HG02938 (cell line): ENCODE data around the gene GDPD5.

Source experiments
- ATAC-seq: cut with Tn5 transposase; IDR thresholded peaks from one replicate; pipeline ENCODE4 v1.9.1; 2021; ENCODE audit warnings: mild to moderate bottlenecking, moderate library complexity; ENCODE audit not compliant: unreplicated experiment

Gene GDPD5

DNA sequence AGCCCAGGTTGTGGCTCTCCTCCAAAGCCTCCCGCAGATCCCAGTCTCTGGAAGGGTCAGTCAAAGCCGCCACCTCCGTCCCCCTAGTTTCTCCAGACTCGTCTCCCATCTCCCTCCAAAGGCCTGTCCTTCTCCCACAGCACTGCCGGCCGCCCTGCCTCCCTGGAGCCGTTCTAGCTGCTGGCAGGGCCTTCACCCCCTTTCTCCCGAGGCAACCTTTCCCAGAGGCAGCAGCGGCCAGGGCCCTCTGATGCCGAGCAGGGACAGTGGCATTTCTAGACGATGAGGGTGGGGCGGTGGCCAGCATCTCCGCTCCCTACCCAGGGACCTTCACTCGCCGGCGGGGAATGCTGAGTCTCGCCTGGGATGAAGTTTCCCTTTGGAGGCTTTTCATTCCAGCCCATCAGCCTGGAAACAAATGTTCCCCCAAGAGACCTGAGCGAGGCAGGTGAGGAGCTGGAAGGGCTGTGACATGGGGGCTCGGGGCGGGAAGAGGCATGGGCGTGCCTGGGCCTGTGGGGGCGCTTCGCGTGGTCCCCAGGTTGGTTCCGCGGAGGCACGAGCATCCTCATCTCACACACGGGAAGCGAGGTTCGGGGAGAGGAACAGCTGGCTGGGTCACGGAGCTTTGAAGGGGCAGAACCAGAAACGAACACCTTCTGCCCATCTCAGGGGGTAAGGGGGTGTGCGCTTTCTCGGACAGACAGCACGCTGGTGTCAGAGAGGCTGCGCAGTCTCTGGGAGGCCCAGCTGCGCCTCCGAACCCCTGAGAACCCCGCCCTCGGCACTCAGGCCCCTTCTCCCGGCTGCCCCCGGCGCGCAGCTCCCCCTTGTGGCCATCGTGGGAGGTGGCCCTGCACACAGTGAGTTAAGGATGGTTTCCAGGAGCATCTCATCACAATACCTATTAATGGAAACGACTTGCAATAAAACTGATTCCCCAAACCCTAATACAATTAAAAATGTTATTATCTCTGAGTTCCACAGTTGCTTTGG is 74.6 kb downstream of the GDPD5 start:
- no peak for ATAC-seq

DNA sequence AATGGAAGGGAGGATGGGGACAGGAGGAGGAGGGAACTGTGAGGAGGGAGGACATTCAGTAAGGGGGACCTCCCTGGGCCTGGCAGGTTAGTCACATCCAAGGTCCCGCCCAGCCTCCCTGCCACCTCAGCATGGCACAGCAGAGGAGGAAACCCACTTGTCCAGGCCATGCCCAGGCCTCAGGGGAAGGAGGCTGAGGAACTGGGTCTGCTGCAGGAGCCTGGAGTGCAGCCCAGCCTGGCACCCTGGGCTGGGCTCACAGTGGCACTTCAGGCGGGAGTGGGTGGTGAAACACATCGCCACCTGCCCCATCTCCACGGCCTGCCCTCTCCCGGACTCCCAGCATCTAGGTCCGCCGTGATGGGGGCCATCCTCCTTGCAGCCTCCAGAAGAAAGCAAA is 75.5 kb downstream of the GDPD5 start:
- no peak for ATAC-seq

DNA sequence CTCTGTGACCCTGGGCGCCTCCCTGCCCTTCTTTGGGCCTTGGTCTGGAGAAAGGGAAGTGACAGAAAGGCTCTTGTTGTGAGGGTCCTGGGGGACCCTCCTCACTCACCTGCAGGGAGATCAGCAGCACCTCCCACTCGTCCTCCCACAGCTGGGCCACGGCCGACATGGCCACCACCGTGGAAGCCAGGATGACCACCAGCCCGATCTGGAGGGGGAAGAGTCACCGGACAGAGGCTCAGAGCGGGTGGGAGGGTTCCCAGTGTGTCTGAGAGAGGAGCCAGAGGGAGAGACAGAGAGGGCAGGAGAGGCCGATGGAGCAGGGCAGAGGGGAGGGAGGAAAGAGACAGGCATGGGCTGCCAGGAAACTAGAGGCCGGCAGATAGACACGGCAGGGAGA is 76.0 kb downstream of the GDPD5 start:
- no peak for ATAC-seq

DNA sequence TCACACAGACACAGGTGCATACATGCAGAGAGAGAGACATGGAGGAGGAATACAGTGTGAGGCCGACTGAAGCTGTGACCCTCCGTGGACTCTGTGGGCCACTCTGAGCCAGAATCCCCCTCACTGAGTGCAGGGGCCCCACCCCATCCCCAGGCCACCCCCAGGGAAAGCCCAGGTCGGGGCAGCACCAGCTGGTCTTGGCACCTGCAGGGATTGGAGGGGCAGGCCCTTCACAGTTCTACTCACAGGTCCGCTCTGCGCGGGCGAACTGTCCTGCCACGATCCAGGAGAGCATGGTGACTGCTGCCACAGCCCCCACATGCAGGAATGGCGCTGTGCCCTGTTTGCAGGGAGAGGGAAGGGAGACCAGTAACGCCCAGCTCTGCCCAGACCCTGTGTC is 76.5 kb downstream of the GDPD5 start:
- no peak for ATAC-seq

DNA sequence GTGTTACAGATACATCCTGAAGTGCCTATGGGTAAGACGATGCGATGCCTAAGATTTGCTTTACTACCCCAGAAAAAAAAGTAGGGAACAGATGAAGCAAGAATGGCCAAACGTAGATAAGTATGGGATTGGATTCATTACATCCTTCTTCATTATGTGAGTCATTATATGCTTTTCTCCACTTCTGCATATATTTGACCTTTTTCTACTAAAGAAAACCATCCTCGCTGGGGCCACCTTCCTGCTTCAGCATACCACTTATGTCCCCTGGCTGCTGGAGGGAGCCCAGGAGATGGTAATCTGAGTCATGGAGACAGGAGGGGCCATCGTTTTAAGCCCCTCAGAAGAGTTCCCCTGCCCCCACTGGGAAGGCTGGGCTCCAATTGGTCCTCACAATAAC is 78.3 kb downstream of the GDPD5 start:
- ATAC-seq = no peak

DNA sequence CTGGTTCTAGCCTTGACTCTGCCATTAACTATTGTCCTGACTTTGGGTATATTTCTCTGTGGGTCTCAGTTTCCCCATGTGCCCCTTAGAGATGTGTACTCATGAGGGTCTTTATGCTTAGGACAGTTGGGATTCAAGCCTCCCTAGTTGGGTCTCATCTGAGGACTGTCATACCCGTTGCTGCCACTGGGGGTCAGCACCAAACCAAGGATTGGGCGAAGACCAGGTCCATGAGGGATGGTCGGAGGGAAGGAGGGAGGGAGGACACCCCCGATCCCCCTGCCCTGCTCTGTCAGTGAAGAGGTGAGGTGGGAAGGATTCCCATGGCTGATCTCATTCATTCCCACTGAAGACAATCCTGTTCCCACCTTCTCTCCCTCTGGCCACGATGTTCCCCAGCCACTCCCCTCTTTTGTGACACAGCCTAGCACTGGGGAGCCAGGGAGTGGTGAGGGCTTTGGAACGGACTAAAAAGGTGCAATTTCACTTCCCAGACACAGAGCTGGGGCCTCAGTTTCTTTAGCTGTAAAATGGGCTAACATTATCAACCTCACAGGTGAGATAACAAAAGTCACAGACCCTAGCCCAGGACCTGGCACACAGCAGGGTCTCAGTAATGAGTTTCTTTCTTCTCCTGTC is 80.3 kb downstream of the GDPD5 start:
- no peak for ATAC-seq

DNA sequence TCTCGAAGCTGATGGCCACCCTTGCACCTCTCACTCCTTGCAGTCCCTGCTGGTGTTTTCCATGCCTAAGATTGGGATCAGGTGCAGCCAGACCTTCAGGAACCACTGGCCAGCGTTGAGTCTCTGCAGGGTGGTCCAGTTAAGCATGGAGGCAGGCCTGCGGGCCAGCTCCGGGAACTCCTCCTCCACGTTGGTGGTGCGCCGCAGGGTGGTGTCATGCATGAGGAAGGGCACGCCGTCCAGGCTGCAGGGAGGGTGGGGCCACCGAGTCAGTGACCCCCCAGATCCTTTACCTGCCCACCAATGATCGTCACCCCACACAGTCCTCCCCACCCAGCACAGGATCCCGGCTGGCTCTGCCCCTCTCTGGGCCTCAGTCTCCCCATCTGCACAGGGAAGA is 82.7 kb downstream of the GDPD5 start:
- ATAC-seq = no peak

DNA sequence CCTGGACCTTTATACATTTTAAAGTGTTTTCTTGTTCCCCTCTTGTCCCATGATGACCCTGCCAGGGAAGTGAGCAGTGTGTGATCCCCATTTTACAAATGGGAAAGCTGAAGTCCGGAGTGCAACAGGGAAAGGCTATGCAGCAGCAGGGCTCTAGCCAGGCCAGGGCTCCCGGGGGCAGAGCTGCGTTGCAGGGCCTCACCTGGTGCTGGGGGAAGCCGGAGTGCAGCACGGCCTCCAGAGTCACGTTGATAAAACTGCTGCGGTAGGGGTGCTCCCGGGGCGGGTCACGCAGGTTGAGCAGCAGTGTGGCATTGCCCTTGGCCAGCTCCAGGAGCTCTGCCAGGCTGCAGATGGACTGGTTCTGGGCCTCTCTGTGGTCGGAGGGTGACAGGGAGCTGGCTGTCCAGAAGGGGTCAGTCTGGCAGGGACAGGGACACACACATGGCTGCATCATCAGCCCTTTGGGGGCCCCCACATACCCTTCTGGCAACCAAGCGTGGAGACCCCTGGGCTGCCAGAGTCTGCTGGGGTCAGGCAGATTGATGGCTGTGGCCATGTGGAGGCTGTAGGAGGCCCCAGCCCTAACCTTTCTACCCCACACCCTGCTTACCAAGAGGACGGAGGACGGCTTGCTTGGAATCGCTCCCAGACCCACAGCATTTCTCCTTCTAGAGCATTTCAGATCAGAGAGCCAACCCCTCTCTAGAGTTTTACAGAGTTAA is 83.4 kb downstream of the GDPD5 start:
- ATAC-seq = no peak

DNA sequence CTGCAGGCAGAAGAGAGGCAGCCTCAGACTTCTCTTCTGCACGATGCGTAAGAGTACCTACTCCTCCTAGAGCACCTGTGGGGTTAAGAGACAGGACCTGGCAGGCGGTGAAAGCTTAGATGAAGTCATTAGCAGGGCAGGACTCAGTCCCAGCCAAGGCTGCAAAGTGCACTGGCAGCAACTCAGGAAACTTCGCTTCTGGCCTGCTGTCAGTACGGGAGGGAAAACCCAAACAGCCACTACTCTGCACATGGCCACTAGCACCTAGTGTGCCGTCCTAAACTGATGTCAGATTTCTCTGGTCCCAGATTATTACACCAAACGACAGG is 84.0 kb downstream of the GDPD5 start:
- ATAC-seq = no peak

DNA sequence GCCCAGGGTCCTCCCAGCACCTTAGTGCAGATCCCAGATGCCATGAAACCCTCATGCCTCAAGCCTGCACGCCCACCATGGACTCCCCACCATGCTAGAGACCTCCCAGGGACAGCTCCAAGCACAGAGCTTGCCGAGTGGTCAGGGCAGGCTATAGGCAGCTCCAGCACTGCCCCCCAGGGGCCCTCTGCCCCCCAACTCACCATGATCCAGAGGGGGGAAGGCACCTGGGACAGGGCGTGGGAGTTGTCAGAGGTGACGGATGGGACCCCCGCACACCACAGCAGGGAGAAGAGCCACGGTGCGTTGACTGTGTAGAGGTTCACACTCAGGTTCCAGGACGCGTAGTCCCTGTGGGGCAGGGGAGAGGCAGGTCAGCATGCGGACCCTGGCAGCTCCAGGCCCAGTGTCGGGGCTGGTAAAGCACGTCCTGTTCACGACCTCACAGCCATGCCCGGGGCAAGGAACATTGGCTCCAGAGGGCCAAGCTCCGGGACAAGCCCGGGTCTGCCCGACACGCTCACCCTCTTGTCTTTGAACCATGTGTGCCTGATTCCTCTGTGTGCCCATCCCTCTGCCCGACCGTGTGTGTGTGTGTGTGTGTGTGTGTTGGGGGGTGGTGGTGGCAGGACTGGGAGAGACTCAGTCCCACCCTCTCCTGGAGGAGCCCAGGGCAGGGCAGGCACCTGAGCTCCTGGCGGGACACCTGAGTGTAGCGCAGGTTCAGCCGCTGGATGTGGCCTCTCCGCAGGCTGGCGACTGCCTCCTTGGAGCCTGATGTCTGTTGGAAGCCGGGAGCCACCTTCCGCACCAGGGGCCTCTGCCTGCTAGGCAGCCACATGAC is 84.6 kb downstream of the GDPD5 start:
- ATAC-seq = no peak

DNA sequence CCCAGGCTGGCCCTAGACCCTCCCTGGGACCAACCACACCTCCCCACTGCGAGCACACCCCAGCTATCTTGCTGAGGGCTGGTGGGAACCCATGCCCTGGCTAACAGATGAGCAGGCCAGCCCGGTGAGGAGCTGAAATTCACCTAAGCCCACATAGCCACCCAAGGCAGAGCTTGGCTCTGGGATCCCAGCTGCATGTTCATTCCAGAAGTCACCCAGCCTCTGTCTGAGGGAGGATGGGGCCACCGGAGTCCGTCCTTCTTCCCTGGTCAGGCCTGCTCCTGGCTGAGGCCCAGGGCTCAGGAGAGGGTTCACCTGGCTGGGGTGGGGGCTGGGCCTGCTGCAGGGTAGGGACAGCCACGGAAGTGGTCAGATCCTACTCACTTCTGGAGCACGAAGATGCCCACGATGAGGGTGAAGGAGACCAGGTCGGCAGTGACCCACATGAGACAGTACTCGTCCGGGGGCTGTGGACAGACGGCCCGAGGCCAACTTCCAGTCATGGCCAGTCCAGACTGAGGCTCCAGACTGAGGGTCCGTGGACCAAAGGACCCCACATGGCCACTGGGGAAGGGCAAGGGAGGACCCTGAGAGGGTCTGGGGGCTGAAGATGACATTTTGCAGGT is 86.1 kb downstream of the GDPD5 start:
- no peak for ATAC-seq

DNA sequence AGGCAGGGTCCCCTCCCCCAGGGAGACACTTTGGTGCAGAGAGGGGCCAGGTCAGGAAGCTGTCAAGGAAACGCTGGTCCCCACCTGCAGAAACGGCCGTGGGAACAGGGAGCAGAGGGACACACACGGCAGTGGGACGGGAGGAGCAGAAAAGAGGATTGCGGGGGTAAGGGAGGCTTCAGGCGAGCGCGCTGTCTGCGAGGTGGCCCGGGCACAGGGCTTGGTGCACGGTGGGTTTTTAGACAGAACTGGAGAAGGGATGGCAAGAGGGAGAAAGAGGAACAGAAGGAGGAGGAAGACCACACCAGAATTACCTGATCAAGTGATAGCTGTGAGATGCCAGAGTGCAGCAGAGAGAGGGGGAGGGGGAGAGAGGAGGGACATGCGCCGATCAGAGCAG is 86.7 kb downstream of the GDPD5 start:
- ATAC-seq = no peak

DNA sequence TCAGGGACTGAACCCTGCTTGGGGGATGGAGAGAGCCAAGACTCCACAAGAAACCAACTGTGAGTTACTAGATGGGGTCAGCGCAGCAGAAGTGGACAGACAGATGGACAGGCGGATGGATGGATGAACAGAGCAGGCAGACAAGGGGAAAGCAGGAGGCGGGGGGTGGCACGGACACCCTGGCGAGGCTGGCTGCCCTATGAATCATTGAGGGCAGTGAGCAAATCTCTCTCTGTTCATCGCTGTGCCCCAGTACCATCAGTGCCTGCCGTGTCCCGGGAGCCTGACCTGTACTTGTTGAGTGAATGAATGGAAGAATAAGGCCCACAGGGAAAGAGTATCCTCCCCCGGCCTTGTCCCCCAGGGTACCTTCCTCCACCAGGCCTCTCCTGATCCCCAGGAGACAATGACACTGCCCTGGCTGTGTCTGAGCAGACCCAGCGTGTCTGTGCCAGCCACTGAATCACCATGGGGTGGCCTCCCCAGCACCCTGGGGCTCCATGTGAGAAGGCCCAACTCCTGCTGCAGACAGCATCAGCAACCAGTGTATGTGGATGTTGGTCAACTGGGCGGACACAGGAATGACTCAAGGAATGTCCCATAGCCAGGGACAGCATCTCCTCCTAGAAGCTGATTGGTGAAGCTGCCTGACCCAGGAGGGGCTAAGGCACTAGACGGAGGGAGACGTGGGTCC is 87.6 kb downstream of the GDPD5 start:
- no peak for ATAC-seq

DNA sequence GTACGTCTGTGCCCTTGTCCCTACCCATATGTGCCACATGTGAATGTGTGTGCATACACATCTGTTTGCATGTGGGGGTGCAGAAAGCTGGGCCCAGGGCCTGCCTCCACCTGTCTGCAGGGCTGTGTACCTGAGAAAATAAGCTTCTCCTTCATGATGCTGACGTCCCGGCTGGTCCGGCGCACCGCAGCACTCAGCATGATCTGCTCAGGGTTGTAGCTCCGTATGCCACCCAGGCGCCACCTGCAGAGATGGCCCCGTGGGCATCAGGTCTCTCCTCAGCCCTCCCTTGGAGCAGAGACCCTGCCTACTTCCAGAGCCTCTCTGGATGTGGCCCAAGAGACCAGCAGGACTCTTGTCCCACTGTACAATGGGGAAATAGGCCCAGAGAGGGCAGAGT is 88.9 kb downstream of the GDPD5 start:
- no peak for ATAC-seq

DNA sequence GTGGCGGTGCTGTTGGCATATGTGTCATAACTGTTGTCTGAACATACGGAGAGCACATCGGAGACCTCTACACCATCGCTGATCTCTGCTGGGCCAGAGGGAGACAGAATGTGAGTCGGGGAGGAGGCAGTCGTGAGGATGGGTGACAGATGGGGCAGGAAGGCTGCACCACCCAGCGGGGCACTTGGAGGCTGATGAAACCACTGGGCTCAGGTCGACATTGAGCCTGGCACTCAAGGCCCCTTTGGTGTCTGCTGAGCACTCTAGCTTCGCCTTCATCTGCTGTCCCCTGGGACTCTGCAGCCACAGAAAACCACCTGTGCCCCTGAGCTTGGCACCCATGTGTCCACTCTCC is 90.2 kb downstream of the GDPD5 start:
- no peak for ATAC-seq

DNA sequence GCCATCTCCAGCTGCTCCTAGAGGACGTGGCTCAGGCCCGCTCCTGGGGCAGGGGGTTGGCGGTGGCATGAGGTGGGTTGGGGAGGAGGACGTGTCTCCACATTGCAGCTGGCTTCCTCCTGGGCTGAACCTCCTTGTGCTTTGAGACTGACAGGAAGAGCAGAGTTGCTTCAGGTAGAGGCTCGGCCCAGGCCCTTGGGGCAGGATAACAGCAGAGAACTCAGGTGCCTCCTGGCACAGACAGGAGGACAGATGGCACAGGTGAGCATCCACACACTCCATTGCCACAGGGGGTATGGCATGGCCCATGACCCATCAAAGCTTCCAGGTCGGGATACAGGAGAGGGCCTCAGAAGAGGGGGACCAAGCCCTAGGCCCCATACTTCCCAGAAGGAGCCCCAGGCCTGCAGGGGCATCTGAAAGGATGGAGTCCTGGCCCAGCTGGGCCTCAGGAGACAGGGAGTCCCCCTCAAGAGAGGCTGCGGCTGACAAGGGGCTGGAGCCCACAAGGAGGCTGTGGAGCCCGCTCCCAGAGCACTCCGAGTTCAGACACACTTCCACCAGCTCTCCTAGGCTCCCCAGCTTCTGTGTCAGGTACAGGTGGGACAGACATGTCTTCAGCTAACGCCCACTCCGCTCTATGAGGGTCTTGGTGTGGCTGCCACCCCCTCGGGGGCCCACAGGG is 90.7 kb downstream of the GDPD5 start:
- no peak for ATAC-seq

DNA sequence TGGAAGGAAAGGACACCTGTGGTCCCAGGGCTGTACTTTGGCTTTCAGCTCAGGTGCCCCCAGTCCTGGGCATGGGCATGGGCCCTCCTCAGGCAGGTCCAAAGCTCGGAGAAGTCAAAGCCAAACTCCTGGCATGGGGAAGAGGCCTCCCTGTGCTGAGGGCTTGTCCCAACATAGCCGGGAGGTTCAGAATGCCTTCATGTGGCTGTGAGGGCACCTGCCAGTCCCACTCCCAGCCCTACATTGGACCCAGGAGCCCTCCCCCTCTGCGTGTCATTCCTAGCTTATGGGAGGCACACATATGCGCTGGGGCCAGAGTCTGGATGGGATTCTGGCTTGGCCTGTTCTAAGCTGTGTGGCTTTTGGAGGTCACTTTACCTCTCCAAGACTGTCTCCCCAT is 91.7 kb downstream of the GDPD5 start:
- no peak for ATAC-seq

DNA sequence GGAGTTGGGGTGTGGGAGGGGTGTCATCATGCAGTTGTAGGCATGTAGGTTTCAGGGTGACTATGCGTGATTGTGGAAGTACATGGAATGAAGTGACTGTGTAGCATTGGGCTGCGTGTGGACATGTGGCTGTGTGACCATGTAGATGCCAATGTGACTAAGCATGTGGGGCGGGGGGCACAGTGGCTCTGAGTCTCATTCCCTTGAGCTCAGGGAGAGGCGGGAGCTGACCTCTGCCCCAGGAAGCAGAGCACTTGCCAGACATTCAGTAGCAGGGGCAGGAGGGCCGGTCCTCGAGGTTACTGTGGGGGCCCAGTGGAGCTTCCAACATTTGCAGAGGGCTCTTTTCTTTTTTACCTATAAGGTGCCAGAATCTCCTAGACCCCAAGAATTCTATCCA is 92.3 kb downstream of the GDPD5 start:
- ATAC-seq = no peak

DNA sequence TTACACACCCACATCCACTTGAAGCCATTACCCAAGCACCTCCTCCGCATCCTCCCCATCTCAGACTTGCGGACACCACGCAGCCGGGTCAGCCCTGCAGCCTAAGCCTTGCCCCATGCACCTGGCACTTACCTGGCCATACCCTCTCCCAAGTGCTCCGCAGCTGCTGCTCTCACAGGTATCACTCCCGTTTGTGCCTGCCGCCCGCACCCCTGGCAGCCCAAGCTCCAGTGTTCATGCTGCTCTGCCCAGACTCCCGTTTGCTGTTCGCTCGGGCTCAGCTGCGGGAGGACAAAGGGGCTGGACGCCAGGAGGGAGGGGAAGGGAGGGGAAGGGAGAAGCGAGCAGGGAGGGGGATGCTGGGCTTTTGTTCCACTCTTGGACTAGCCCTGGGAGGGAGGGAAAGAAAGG is 92.8 kb downstream of the GDPD5 start, which contains the start of gene KLHL35:
Gene KLHL35 (minus strand): TSS at position 293 of the 411 bp plus-strand sequence. CDS start 2,574 bp downstream, outside the sequence.
- ATAC-seq = no peak
